Heart left ventricle (tissue), 16 donors: Measurements from ENCODE around the gene C5orf52. TPM values are rescaled to one million over a fixed set of nuclear protein-coding genes. Genes with fewer than 3 reads are reported as not detected.
"Not testable (repeated sequence)": the region's sequence is repeated elsewhere in the genome, so short reads cannot be mapped to it uniquely, and the experiment has no call there.

ENCODE experiments used
- ATAC-seq, 4 donors: fragments of 200-7000 bp; cut with Tn5 transposase; one replicate each; pipeline ENCODE4 v1.9.1; 2020 to 2022; ENCODE audit warnings: moderate library complexity in 4 of 4, mild to moderate bottlenecking in 3 of 4, moderate number of reproducible peaks in 1 of 4
- DNase-seq, 5 donors: peaks; one replicate each; pipeline ENCODE4 v3.0.0-alpha.2; 2020
- H3K27ac ChIP-seq, 12 donors: fragments of 200-600 bp; sonication (generic) in 4 of 12; one replicate each; pipeline versions ENCODE4 v1.5.0 to v1.8.0; 2016 to 2022; ENCODE audit warnings: mild to moderate bottlenecking in 2 of 12
- H3K27me3 ChIP-seq, 9 donors: fragments of 200-600 bp; sonication (generic) in 2 of 9; one replicate each; pipeline versions ENCODE4 v1.5.1 to v1.8.0; 2016 to 2022; ENCODE audit warnings: mild to moderate bottlenecking in 3 of 9
- H3K36me3 ChIP-seq, 9 donors: fragments of 200-600 bp; sonication (generic) in 2 of 9; one replicate each; pipeline versions ENCODE4 v1.5.0 to v1.8.0; 2018 to 2022; ENCODE audit warnings: mild to moderate bottlenecking in 2 of 9
- H3K4me1 ChIP-seq, 12 donors: fragments of 200-600 bp; sonication (generic) in 4 of 12; one replicate each; pipeline versions ENCODE4 v1.5.0 to v1.8.0; 2016 to 2022; ENCODE audit warnings: mild to moderate bottlenecking in 3 of 12
- H3K4me3 ChIP-seq, 12 donors: fragments of 200-600 bp; sonication (generic) in 4 of 12; one replicate each; pipeline versions ENCODE4 v1.5.0 to v1.8.0; 2017 to 2022; ENCODE audit warnings: mild to moderate bottlenecking in 9 of 12, moderate library complexity in 4 of 12
- H3K9me3 ChIP-seq, 12 donors: fragments of 200-600 bp; sonication (generic) in 4 of 12; one replicate each; pipeline versions ENCODE4 v1.5.0 to v1.8.0; 2016 to 2022; ENCODE audit warnings: mild to moderate bottlenecking in 1 of 12
- POLR2A ChIP-seq, 2 donors: fragments of 450-650 bp; IDR thresholded peaks; one replicate each; pipeline ENCODE4 v1.6.1; 2017; ENCODE audit warnings: antibody characterized with exemption in 2 of 2, mild to moderate bottlenecking in 2 of 2, moderate library complexity in 2 of 2
- WGBS, 4 donors: extraction: QIAGEN DNeasy Blood & Tissue Kit in 2 of 4; methylation state at CpG; one replicate each; pipeline versions ENCODE4 v1.1.5 to v1.1.7; 2013 to 2018; 5-methylcytosine and 5-hydroxymethylcytosine counted together
- intact Hi-C, 10 donors: fragments of 100-400 bp; cut with DNase I; formaldehyde crosslinking; loops; one replicate each; pipeline versions ENCODE4 v1.11.1 to v1.14.2; 2022
- polyA plus RNA-seq, 2 donors: library from polyadenylated mRNA; stranded (reverse); fragments of 200-250 nt; gene quantifications; one replicate each; pipeline ENCODE4 v1.2.3, GENCODE V29; 2013
- total RNA-seq, 9 donors: library from RNA; depleted of rRNA in 2 of 9; stranded (reverse); fragments of >200 nt in 2 of 9; fragmentation: NEBNext Ultra II Directional in 3 of 9; extraction: Animal tissue kit (Norgen Biotek cat#: 25700) in 3 of 9; gene quantifications; one replicate each; pipeline versions ENCODE4 v1.1.0 to v1.2.4, GENCODE V29; 2016 to 2023
- TF ChIP-seq, protein P1 (sequence below), 12 donors: fragments of 200-600 bp; sonication (generic) in 4 of 12; IDR thresholded peaks; one replicate each; pipeline versions ENCODE4 v1.5.0 to v1.8.0; 2018 to 2022; ENCODE audit warnings: antibody characterized with exemption in 12 of 12, mild to moderate bottlenecking in 5 of 12
- donor health status: ischemic (EF 13 %, LVEDD 7.1; RV severe dilation, severe dysfunction).
- donor health status: healthy with polysubstance abuse.
- donor health status: DM: no; HTN: yes; CAD: no.
- donor health status: DM: no; HTN: no; CAD: no.
- donor health status: ischemic (EF 25% LVEDD 6.9; RV normal size, moderate dysfunction).
- donor health status: ischemic (EF 25% LVEDD 5.7; RV mildly dilated, moderate dysfunction).
- donor health status: healthy.
- donor health status: DM: yes; HTN: yes; CAD: no.
- donor health status: ischemic (EF 35%, LVEDD 5.7; RV mildly dilated, moderate dysfunction).
- donor health status: nonischemic (EF 11% LVEDD 7.7; RV severe dilation, severe dysfunction).
- donor health status: DM: yes; HTN: yes; CAD: no.
- donor health status: PGD.
- donor health status: ischemic (EF 29% LVEDD 5.4; RV normal size, mild dysfunction).
- donor health status: nonischemic (EF 23%, LVEDD 6.1; RV moderate dilation, normal function).

C5orf52 gene
- total and polyA plus RNA-seq, 11 donors, result not detected

GRCh38 chr5:157682257-157682656 is 10.9 kb downstream of the C5orf52 start:
- Histone ChIP-seq H3K9me3 (no peaks in the 10 kb centered on the region), H3K4me3 (no peak overlapping the region), H3K36me3 (no peaks in the 10 kb centered on the region), H3K4me1 (peaks cover 0 to 9% (median 0%) of the 10 kb centered on the region in 12 donors), H3K27ac (no peak overlapping the region), H3K27me3 (no peaks in the 10 kb centered on the region)
- TF ChIP-seq POLR2A (IDR thresholded peaks at IDR 0.05), result no peak
- TF ChIP-seq, protein P1, sequence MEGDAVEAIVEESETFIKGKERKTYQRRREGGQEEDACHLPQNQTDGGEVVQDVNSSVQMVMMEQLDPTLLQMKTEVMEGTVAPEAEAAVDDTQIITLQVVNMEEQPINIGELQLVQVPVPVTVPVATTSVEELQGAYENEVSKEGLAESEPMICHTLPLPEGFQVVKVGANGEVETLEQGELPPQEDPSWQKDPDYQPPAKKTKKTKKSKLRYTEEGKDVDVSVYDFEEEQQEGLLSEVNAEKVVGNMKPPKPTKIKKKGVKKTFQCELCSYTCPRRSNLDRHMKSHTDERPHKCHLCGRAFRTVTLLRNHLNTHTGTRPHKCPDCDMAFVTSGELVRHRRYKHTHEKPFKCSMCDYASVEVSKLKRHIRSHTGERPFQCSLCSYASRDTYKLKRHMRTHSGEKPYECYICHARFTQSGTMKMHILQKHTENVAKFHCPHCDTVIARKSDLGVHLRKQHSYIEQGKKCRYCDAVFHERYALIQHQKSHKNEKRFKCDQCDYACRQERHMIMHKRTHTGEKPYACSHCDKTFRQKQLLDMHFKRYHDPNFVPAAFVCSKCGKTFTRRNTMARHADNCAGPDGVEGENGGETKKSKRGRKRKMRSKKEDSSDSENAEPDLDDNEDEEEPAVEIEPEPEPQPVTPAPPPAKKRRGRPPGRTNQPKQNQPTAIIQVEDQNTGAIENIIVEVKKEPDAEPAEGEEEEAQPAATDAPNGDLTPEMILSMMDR (IDR thresholded peaks at IDR 0.05), result no peak
- WGBS, 4 donors, result 50 to 76% (median 57%) methylated on average over 3 of the region's 3 CpGs
- no peak for DNase-seq
- intact Hi-C loops, result no loop called here
- no peak for ATAC-seq

DNA sequence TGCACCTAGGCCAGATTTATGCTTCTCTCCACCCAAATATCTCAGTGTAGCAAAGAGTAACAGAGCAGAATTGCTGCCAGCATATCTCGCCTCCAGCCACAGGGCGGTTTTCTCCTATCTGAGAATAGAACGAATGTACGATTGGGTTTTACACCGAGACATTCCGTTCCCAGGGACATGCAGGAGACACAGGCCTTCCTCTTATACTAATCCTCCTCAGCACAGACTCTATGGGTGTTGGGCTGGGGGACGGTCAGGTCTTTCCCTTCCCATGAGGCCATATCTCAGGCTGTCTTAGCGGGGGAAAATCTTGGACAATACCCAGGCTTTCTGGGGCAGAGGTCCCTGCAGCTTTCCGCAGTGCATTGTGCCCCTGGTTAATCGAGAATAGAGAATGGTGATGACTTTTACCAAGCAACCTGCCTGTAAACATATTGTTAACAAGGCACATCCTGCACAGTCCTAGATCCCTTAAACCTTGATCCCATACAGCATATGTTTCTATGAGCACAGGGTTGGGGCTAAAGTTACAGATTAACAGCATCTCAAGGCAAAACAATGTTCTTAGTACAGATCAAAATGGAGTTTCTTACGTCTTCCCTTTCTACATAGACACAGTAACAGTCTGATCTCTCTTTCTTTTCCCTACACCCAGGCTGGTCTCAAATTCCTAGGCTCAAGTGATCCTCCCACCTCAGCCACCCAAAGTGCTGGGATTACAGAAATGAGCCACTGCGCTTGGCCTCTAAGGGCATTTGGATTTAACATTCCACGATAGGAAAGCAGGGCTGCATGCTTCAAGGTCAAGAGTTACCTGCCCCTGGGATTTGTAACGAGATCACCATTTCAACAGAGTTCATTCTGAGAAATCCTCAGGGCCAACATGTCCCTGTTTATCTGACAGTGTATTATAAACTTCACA is 15.2 kb downstream of the C5orf52 start:
- H3K27ac ChIP-seq, result peak overlapping the region in 7 of 12 donors; percentile 8 to 65 (median 38)
- H3K4me3 ChIP-seq, H3K36me3 ChIP-seq, intact Hi-C loops, H3K4me1 ChIP-seq, H3K27me3 ChIP-seq, H3K9me3 ChIP-seq: not testable (repeated sequence)
- peak in 3 of 4 donors; percentile 48 to 86 (median 78) for ATAC-seq
- DNase-seq, result peak in 2 of 5 donors; percentile 26 to 41
- 60 to 76% (median 69%) methylated on average over 14 of the region's 14 CpGs for WGBS, 4 donors

GRCh38 chr5:157687198-157687554 is 15.8 kb downstream of the C5orf52 start:
- no peak overlapping the region for H3K4me3 ChIP-seq
- H3K27ac ChIP-seq, result no peak overlapping the region
- no peak for ATAC-seq

DNA sequence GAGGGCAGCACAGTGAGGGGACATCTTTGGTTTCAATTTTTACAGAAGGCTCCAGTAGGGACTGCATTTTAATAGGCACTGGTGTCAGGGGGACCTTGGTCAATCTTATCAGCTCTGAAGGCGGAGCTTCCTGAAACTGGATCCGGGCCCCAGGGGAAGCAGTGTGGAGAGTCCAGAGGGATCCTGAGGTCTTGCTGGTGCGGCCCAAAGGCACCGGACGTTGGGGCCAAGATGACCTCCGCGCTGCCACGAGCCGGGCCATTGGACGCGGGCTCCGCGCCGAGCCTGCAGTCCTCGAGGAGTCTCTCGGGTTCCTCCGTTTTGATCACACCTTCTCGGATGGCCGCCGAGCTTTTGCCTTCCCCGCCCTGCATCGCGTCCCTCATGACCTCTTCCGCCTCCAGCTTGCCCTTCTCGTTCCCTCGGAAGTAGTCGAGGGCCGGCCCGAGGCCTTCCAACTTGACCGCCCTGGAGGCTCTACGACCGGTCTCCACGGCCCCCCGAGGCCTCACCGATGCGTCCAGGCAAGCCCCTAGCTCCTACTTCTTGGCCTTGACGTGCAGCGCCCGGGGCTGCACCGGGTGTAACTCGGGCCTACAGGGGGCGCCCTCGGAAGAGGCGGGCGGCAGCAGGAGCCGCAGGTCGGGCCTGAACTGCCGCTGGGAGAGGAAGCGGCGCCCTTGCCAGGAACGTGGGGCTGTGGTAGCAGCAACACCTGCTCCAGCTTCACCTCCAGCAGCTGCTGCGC is 18.8 kb downstream of the C5orf52 start:
- 51 to 82% (median 65%) methylated on average over 39 to 52 of the region's 52 CpGs for WGBS, 4 donors

More at GRCh38 chr5:157687198-157687554, 15.8 kb downstream of the C5orf52 start:
- Histone ChIP-seq H3K27me3 (no peaks in the 10 kb centered on the region), H3K36me3 (no peaks in the 10 kb centered on the region), H3K4me1 (peaks cover 0 to 9% (median 0%) of the 10 kb centered on the region in 12 donors), H3K9me3 (no peaks in the 10 kb centered on the region)
- intact Hi-C loops, result no loop called here
- TF ChIP-seq, protein P1 (IDR thresholded peaks at IDR 0.05), result no peak
- no peak for TF ChIP-seq POLR2A (IDR thresholded peaks at IDR 0.05)
- 93 to 95% (median 94%) methylated on average over 1 of the region's 1 CpG for WGBS, 4 donors
- no peak for DNase-seq

More for the DNA sequence above, 18.8 kb downstream of the C5orf52 start:
- H3K27me3 ChIP-seq, result no peaks in the 10 kb centered on the region
- H3K4me3 ChIP-seq, result peak overlapping the region in 1 of 12 donors; percentile 27
- peaks cover 0 to 9% (median 0%) of the 10 kb centered on the region in 12 donors for H3K4me1 ChIP-seq
- intact Hi-C loops, result no loop called here
- ATAC-seq (peak in 2 of 4 donors; percentile 18 to 22), DNase-seq (peak in 1 of 5 donors; percentile 27)
- no peak overlapping the region for H3K27ac ChIP-seq
- no peaks in the 10 kb centered on the region for H3K36me3 ChIP-seq
- TF ChIP-seq POLR2A (IDR thresholded peaks at IDR 0.05), result no peak
- TF ChIP-seq, protein P1 (IDR thresholded peaks at IDR 0.05), result peak in 1 of 12 donors; percentile 11
- no peaks in the 10 kb centered on the region for H3K9me3 ChIP-seq
